Thyroid gland (tissue), 4 donors: ENCODE results near the gene FZR1. TPM values are rescaled to one million over a fixed set of nuclear protein-coding genes. Genes with fewer than 3 reads are reported as not detected.
A peak's percentile ranks its signal among the peaks of the same experiment; 100 is the strongest.

Source experiments
- DNase-seq, 2 donors: peaks; one replicate each; pipeline ENCODE4 v3.0.0-alpha.2; 2019
- H3K27ac ChIP-seq, 3 donors: fragments of 200-600 bp; sonication (generic); 1 replicate in 2 of 3; 2 replicates in 1 of 3; pipeline ENCODE4 v1.5.1; 2016 to 2019; ENCODE audit warnings: mild to moderate bottlenecking in 1 of 3, moderate library complexity in 1 of 3
- H3K27me3 ChIP-seq: fragments of 200-600 bp; sonication (generic); one replicate; pipeline ENCODE4 v1.5.1; 2019
- H3K36me3 ChIP-seq, 2 donors: fragments of 200-600 bp; sonication (generic); one replicate each; pipeline ENCODE4 v1.5.1; 2016 to 2019
- H3K4me1 ChIP-seq, 2 donors: fragments of 200-600 bp; sonication (generic); one replicate each; pipeline ENCODE4 v1.5.1; 2017 to 2019
- H3K4me3 ChIP-seq, 3 donors: fragments of 200-600 bp; sonication (generic); replicated peaks in 1 of 3; 1 replicate in 2 of 3; 2 replicates in 1 of 3; pipeline ENCODE4 v1.5.1; 2016; ENCODE audit warnings: mild to moderate bottlenecking in 1 of 3
- H3K9me3 ChIP-seq: fragments of 200-600 bp; sonication (generic); one replicate; pipeline ENCODE4 v1.5.1; 2017
- POLR2A ChIP-seq, 2 donors: fragments of 450-650 bp; IDR thresholded peaks; one replicate each; pipeline ENCODE4 v1.6.1; 2017; ENCODE audit warnings: antibody characterized with exemption in 2 of 2, mild to moderate bottlenecking in 2 of 2, moderate library complexity in 1 of 2
- WGBS, 2 donors: methylation state at CpG; one replicate each; pipeline ENCODE4 v1.1.5; 2017; 5-methylcytosine and 5-hydroxymethylcytosine counted together
- intact Hi-C: fragments of 100-400 bp; cut with DNase I; formaldehyde crosslinking; loops from one replicate; pipeline ENCODE4 v1.15.1; 2023
- total RNA-seq, 4 donors: library from RNA; depleted of rRNA; stranded (reverse); fragments of >200 nt; gene quantifications; one replicate each; pipeline ENCODE4 v1.2.3, GENCODE V29; 2016
- TF ChIP-seq, protein P1 (sequence below), 6 experiments: fragments of 200-600 bp in 3 of 6; fragments of 450-650 bp in 3 of 6; sonication (generic) in 3 of 6; IDR thresholded peaks; one replicate each; pipeline ENCODE4 v1.5.1; 2016 to 2019; ENCODE audit warnings: antibody characterized with exemption in 6 of 6, mild to moderate bottlenecking in 2 of 6, inconsistent platforms in 1 of 6, moderate library complexity in 1 of 6

FZR1 gene
- total RNA-seq, 4 donors from 2014 or later = 28.6 to 56.0 (median 36.1) TPM

GRCh38 chr19:3464587-3465235 is 41.4 kb upstream of the FZR1 start:
- Histone ChIP-seq H3K36me3 (peaks cover 15 to 17% of the 10 kb centered on the region in 2 donors), H3K9me3 (no peaks in the 10 kb centered on the region), H3K27ac (no peak overlapping the region), H3K27me3 (no peaks in the 10 kb centered on the region), H3K4me1 (peaks cover 7 to 10% of the 10 kb centered on the region in 2 donors), H3K4me3 (no peak overlapping the region)
- intact Hi-C loops = no loop called here
- DNase-seq = no peak
- TF ChIP-seq POLR2A (IDR thresholded peaks at IDR 0.05) = no peak
- TF ChIP-seq, protein P1, sequence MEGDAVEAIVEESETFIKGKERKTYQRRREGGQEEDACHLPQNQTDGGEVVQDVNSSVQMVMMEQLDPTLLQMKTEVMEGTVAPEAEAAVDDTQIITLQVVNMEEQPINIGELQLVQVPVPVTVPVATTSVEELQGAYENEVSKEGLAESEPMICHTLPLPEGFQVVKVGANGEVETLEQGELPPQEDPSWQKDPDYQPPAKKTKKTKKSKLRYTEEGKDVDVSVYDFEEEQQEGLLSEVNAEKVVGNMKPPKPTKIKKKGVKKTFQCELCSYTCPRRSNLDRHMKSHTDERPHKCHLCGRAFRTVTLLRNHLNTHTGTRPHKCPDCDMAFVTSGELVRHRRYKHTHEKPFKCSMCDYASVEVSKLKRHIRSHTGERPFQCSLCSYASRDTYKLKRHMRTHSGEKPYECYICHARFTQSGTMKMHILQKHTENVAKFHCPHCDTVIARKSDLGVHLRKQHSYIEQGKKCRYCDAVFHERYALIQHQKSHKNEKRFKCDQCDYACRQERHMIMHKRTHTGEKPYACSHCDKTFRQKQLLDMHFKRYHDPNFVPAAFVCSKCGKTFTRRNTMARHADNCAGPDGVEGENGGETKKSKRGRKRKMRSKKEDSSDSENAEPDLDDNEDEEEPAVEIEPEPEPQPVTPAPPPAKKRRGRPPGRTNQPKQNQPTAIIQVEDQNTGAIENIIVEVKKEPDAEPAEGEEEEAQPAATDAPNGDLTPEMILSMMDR (IDR thresholded peaks at IDR 0.05) = no peak
- 78 to 85% methylated on average over 24 to 29 of the region's 31 CpGs for WGBS, 2 donors

GRCh38 chr19:3465552-3465951 is 40.6 kb upstream of the FZR1 start:
- Histone ChIP-seq H3K4me1 (peaks cover 0 to 3% of the 10 kb centered on the region in 2 donors), H3K27me3 (no peaks in the 10 kb centered on the region), H3K4me3 (no peak overlapping the region), H3K9me3 (no peaks in the 10 kb centered on the region), H3K27ac (no peak overlapping the region), H3K36me3 (peaks cover 15 to 17% of the 10 kb centered on the region in 2 donors)
- DNase-seq = no peak
- intact Hi-C loops = no loop called here
- TF ChIP-seq, protein P1 (IDR thresholded peaks at IDR 0.05) = no peak
- no peak for TF ChIP-seq POLR2A (IDR thresholded peaks at IDR 0.05)
- WGBS, 2 donors = 80 to 87% methylated on average over 7 of the region's 7 CpGs

DNA sequence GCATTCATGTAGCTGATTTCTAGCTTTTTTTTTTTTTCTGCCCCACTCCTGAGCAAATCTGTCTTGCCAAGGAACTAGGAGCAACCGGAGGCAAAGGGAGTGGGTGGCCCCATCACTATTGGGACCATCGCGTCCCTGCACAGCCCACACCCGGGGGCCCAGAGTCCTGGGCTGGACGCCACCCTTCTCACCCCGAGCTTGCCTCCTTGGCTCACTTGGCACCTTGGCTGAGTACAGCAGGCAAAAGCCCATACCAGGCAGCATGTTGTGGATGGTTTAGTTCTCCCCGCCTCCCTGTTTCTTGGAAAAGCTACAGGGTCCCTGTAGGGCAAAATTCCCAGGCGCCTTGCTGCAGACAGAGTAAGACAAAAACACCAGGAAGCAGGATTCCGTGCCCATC is 39.5 kb upstream of the FZR1 start:
- Histone ChIP-seq H3K36me3 (peaks cover 15 to 17% of the 10 kb centered on the region in 2 donors), H3K27me3 (no peaks in the 10 kb centered on the region), H3K4me1 (peaks cover 0 to 3% of the 10 kb centered on the region in 2 donors), H3K4me3 (no peak overlapping the region), H3K9me3 (no peaks in the 10 kb centered on the region), H3K27ac (no peak overlapping the region)
- DNase-seq = no peak
- TF ChIP-seq, protein P1 (IDR thresholded peaks at IDR 0.05) = no peak
- TF ChIP-seq POLR2A (IDR thresholded peaks at IDR 0.05) = no peak
- intact Hi-C loops = no loop called here
- 75 to 77% methylated on average over 9 of the region's 9 CpGs for WGBS, 2 donors

GRCh38 chr19:3467437-3468198 is 38.5 kb upstream of the FZR1 start:
- Histone ChIP-seq H3K27ac (no peak overlapping the region), H3K4me3 (no peak overlapping the region), H3K4me1 (peaks cover 0 to 6% of the 10 kb centered on the region in 2 donors), H3K9me3 (no peaks in the 10 kb centered on the region), H3K36me3 (peaks cover 15 to 16% of the 10 kb centered on the region in 2 donors), H3K27me3 (no peaks in the 10 kb centered on the region)
- 92 to 94% methylated on average over 7 to 8 of the region's 10 CpGs for WGBS, 2 donors
- TF ChIP-seq, protein P1 (IDR thresholded peaks at IDR 0.05) = no peak
- TF ChIP-seq POLR2A (IDR thresholded peaks at IDR 0.05) = no peak
- intact Hi-C loops = no loop called here
- no peak for DNase-seq

- 79 to 93% methylated on average over 2 to 3 of the region's 3 CpGs for WGBS, 2 donors
- DNase-seq = no peak
- TF ChIP-seq, protein P1 (IDR thresholded peaks at IDR 0.05) = no peak
- no peak for TF ChIP-seq POLR2A (IDR thresholded peaks at IDR 0.05)
- no peaks in the 10 kb centered on the region for H3K27me3 ChIP-seq
- H3K4me3 ChIP-seq = no peak overlapping the region
- H3K27ac ChIP-seq = peak overlapping the region in 1 of 3 donors; percentile 17
- intact Hi-C loops = no loop called here
- peaks cover 0 to 6% of the 10 kb centered on the region in 2 donors for H3K4me1 ChIP-seq
- H3K36me3 ChIP-seq = peaks cover 10% of the 10 kb centered on the region in 2 donors
- H3K9me3 ChIP-seq = no peaks in the 10 kb centered on the region
Observed at GRCh38 chr19:3468211-3468610, 37.9 kb upstream of the FZR1 start.
